GM12878 (cell line): ENCODE data around the gene ZNF407. TPM values are rescaled to one million over a fixed set of nuclear protein-coding genes. Genes with fewer than 3 reads are reported as not detected.
A peak's percentile ranks its signal among the peaks of the same experiment; 100 is the strongest.

Experiments
- ATF3 ChIP-seq: IDR thresholded peaks from 2 replicates; pipeline ENCODE4 v1.6.1; 2011; ENCODE audit warnings: low read depth, mild to moderate bottlenecking, low read length, moderate library complexity, borderline replicate concordance; ENCODE audit errors: extremely low read depth
- BHLHE40 ChIP-seq, 2 experiments: fragments of 450-650 bp in 1 of 2; IDR thresholded peaks; 2 replicates each; pipeline ENCODE4 v1.6.1; 2011 to 2017; ENCODE audit warnings: low read depth in 2 of 2, borderline replicate concordance in 1 of 2, improper control_type of control experiment in 1 of 2, low read length in 1 of 2, mild to moderate bottlenecking in 1 of 2
- CHD1 ChIP-seq: IDR thresholded peaks from 2 replicates; pipeline ENCODE4 v1.6.1; 2012; ENCODE audit warnings: low read depth, low read length, improper control_type of control experiment
- CREB1 ChIP-seq: IDR thresholded peaks from 2 replicates; pipeline ENCODE4 v1.6.1; 2012; ENCODE audit warnings: low read depth, mild to moderate bottlenecking, inconsistent platforms
- CTCF ChIP-seq, 3 experiments: IDR thresholded peaks in 2 of 3; conservative IDR thresholded peaks in 1 of 3; 2 replicates each; pipeline ENCODE4 v1.5.1; 2011; ENCODE audit warnings: low read depth in 3 of 3, low read length in 3 of 3, mild to moderate bottlenecking in 3 of 3, control low read depth in 2 of 3, moderate library complexity in 2 of 3, inconsistent platforms in 1 of 3, mixed read lengths in 1 of 3; ENCODE audit not compliant: control insufficient read depth in 2 of 3, insufficient read depth in 1 of 3; ENCODE audit errors: extremely low read depth in 1 of 3
- EED ChIP-seq: sonication (generic); IDR thresholded peaks from 2 replicates; pipeline ENCODE4 v1.6.1; 2016; ENCODE audit warnings: antibody characterized with exemption, low read depth
- EGR1 ChIP-seq, 2 experiments: IDR thresholded peaks; 1 replicate in 1 of 2; 2 replicates in 1 of 2; pipeline ENCODE4 v1.6.1; 2011 to 2012; ENCODE audit warnings: low read depth in 2 of 2, low read length in 2 of 2, borderline replicate concordance in 1 of 2, mild to moderate bottlenecking in 1 of 2, moderate library complexity in 1 of 2
- FOS ChIP-seq: IDR thresholded peaks from 3 replicates; pipeline ENCODE4 v1.6.1; 2011; ENCODE audit warnings: borderline replicate concordance; ENCODE audit not compliant: insufficient read length; ENCODE audit errors: extremely low read depth
- GATAD2B ChIP-seq: fragments of 450-650 bp; conservative IDR thresholded peaks from 2 replicates; pipeline ENCODE4 v1.6.1; 2017; ENCODE audit warnings: low read depth, mild to moderate bottlenecking, moderate library complexity
- HDAC6 ChIP-seq: fragments of 200-600 bp; sonication (generic); IDR thresholded peaks from one replicate; pipeline ENCODE4 v1.8.0; 2017; ENCODE audit warnings: antibody characterized with exemption; ENCODE audit not compliant: unreplicated experiment
- IRF4 ChIP-seq: IDR thresholded peaks from 2 replicates; pipeline ENCODE4 v1.6.1; 2011; ENCODE audit warnings: low read depth, low read length
- MTA2 ChIP-seq: fragments of 450-650 bp; IDR thresholded peaks from 2 replicates; pipeline ENCODE4 v1.6.1; 2016; ENCODE audit warnings: low read depth, mild to moderate bottlenecking, moderate library complexity
- NR2F1 ChIP-seq: fragments of 450-650 bp; conservative IDR thresholded peaks from 2 replicates; pipeline ENCODE4 v1.6.1; 2017; ENCODE audit warnings: mild to moderate bottlenecking
- PAX5 ChIP-seq: IDR thresholded peaks from 2 replicates; pipeline ENCODE4 v1.6.1; 2011; ENCODE audit warnings: low read depth, low read length, borderline replicate concordance
- POLR2AphosphoS5 ChIP-seq: IDR thresholded peaks from 2 replicates; pipeline ENCODE4 v1.6.1; 2011; ENCODE audit warnings: mild to moderate bottlenecking, low read length, inconsistent platforms
- RAD21 ChIP-seq: IDR thresholded peaks from 2 replicates; pipeline ENCODE4 v1.6.1; 2011; ENCODE audit warnings: mild to moderate bottlenecking, low read depth, low read length, moderate library complexity; ENCODE audit not compliant: insufficient read depth
- RELA ChIP-seq: fragments of 450-650 bp; IDR thresholded peaks from 2 replicates; pipeline ENCODE4 v1.8.0; 2014; ENCODE audit warnings: borderline replicate concordance; ENCODE audit not compliant: partially characterized antibody
- SMC3 ChIP-seq: IDR thresholded peaks from 2 replicates; pipeline ENCODE4 v1.6.1; 2011; ENCODE audit warnings: low read length, improper control_type of control experiment, borderline replicate concordance
- SRF ChIP-seq, 2 experiments: IDR thresholded peaks; 2 replicates each; pipeline ENCODE4 v1.6.1; 2011; ENCODE audit warnings: low read depth in 2 of 2, low read length in 2 of 2, mild to moderate bottlenecking in 1 of 2, moderate library complexity in 1 of 2
- STAT1 ChIP-seq: fragments of 450-650 bp; conservative IDR thresholded peaks from 2 replicates; pipeline ENCODE4 v1.6.1; 2014; ENCODE audit warnings: antibody characterized with exemption, mild to moderate bottlenecking
- TCF12 ChIP-seq: IDR thresholded peaks from 2 replicates; pipeline ENCODE4 v1.6.1; 2011; ENCODE audit warnings: low read depth, mild to moderate bottlenecking, low read length
- polyA plus RNA-seq, 11 experiments: library from polyadenylated mRNA; depleted of rRNA in 4 of 11; unstranded in 6 of 11; stranded (reverse) in 5 of 11; fragments of >200 nt; fragmentation: Nextera tagmentation in 4 of 11; fragmentation: Illumina TruSeq in 1 of 11; extraction: Ambion mirVana in 4 of 11; extraction: Trizol in 1 of 11; gene quantifications; 1 replicate in 1 of 11; 2 replicates in 10 of 11; pipeline versions ENCODE4 v1.2.1 to v1.2.3, GENCODE V29; 2011 to 2016; ENCODE audit warnings: inconsistent platforms in 2 of 11, missing spikeins in 2 of 11, low read depth in 1 of 11
- total RNA-seq, 4 experiments: library from RNA; depleted of rRNA in 3 of 4; stranded (reverse); fragments of >200 nt in 3 of 4; fragmentation: Illumina TruSeq in 1 of 4; extraction: Trizol in 1 of 4; gene quantifications; 2 replicates each; pipeline versions ENCODE4 v1.2.1 to v1.2.3, GENCODE V29; 2013 to 2021
- TF ChIP-seq, protein P1 (sequence below): fragments of 450-650 bp; IDR thresholded peaks from 2 replicates; pipeline ENCODE4 v1.6.1; 2017; ENCODE audit warnings: mild to moderate bottlenecking, moderate library complexity
- TF ChIP-seq, protein P2 (sequence below): fragments of 150-350 bp; IDR thresholded peaks from 2 replicates; pipeline ENCODE4 v1.6.1; 2014; ENCODE audit warnings: mild to moderate bottlenecking, low read depth, low read length

The ZNF407 gene
- total and polyA plus RNA-seq, 10 of the 15 experiments (the other 5 are each of a cell fraction or from before 2014, with no cell fraction given), result 0.69 to 11.6 (median 5.3) TPM

DNA sequence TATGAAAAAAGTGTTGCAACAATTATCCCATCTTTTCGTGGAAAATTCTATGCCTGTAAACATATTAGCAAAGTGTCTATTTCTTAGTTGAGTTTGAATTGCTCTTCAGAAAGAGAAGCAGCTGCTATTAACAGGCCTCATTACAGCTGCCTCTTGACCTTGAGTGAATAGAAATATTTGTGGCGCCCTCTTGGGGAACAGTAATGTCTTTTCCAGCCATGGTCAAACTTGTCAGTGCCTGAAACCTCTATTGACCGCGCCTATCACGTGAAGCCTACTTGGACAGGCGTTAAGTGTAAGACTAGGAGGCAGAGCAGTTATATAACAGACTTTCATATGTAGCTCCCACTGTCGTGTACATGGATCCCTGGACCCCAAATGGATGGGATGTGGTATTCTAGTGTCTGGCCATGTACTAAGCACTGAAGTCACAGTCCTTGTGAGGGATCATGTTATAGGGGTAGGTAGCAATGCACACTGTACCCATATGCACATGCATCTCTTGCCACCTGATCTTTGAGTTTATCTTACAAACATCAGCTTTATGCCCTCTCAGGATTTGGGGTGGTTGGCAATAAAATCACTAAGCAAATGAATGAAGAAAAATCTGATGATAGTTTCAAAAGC, 366.3 kb downstream of the ZNF407 start (continued):
- TF ChIP-seq, protein P1, sequence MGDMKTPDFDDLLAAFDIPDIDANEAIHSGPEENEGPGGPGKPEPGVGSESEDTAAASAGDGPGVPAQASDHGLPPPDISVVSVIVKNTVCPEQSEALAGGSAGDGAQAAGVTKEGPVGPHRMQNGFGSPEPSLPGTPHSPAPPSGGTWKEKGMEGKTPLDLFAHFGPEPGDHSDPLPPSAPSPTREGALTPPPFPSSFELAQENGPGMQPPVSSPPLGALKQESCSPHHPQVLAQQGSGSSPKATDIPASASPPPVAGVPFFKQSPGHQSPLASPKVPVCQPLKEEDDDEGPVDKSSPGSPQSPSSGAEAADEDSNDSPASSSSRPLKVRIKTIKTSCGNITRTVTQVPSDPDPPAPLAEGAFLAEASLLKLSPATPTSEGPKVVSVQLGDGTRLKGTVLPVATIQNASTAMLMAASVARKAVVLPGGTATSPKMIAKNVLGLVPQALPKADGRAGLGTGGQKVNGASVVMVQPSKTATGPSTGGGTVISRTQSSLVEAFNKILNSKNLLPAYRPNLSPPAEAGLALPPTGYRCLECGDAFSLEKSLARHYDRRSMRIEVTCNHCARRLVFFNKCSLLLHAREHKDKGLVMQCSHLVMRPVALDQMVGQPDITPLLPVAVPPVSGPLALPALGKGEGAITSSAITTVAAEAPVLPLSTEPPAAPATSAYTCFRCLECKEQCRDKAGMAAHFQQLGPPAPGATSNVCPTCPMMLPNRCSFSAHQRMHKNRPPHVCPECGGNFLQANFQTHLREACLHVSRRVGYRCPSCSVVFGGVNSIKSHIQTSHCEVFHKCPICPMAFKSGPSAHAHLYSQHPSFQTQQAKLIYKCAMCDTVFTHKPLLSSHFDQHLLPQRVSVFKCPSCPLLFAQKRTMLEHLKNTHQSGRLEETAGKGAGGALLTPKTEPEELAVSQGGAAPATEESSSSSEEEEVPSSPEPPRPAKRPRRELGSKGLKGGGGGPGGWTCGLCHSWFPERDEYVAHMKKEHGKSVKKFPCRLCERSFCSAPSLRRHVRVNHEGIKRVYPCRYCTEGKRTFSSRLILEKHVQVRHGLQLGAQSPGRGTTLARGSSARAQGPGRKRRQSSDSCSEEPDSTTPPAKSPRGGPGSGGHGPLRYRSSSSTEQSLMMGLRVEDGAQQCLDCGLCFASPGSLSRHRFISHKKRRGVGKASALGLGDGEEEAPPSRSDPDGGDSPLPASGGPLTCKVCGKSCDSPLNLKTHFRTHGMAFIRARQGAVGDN, result no peak
- TF ChIP-seq IRF4 (no peak), SRF (IDR thresholded peaks at IDR 0.05; ENCODE audit: low read depth in 2 of 2, low read length in 2 of 2) (no peak), EED (no peak), PAX5 (no peak), MTA2 (no peak), EGR1 (IDR thresholded peaks at IDR 0.05; ENCODE audit: borderline replicate concordance in 1 of 2, low read depth in 2 of 2, low read length in 2 of 2) (no peak), SMC3 (peak; percentile 67; the same call in 1 of the 2 replicates), RAD21 (peak; percentile 71), BHLHE40 (IDR thresholded peaks at IDR 0.05; ENCODE audit: borderline replicate concordance in 1 of 2, low read depth in 2 of 2, low read length in 1 of 2) (0 out of 4 replicates have a peak, but pooled peaks have one; percentile 24 to 25), HDAC6 (no peak), CREB1 (no peak), CTCF (IDR thresholded peaks at IDR 0.05 in 2 of 3, conservative IDR thresholded peaks at IDR 0.05 in 1 of 3; ENCODE audit: control insufficient read depth in 2 of 3, extremely low read depth in 1 of 3, insufficient read depth in 1 of 3, low read depth in 3 of 3, low read length in 3 of 3) (peak; percentile 43 to 65 (median 46); a peak in 4 of 6 replicates), GATAD2B (no peak), CHD1 (no peak), FOS (no peak), STAT1 (no peak), NR2F1 (peak; percentile 46), TCF12 (0 out of 2 replicates have a peak, but pooled peaks have one; percentile 19), ATF3 (no peak), RELA (no peak), POLR2AphosphoS5 (no peak)
- TF ChIP-seq, protein P2, sequence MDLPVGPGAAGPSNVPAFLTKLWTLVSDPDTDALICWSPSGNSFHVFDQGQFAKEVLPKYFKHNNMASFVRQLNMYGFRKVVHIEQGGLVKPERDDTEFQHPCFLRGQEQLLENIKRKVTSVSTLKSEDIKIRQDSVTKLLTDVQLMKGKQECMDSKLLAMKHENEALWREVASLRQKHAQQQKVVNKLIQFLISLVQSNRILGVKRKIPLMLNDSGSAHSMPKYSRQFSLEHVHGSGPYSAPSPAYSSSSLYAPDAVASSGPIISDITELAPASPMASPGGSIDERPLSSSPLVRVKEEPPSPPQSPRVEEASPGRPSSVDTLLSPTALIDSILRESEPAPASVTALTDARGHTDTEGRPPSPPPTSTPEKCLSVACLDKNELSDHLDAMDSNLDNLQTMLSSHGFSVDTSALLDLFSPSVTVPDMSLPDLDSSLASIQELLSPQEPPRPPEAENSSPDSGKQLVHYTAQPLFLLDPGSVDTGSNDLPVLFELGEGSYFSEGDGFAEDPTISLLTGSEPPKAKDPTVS, result no peak
